HCT116 (cell line): ENCODE data around the gene TTF2.

Experiments used
- CEBPB ChIP-seq: IDR thresholded peaks from 2 replicates; pipeline ENCODE4 v1.6.1; 2012; ENCODE audit warnings: low read depth
- CTCF ChIP-seq, 3 experiments: fragments of 200-600 bp in 1 of 3; sonication (generic) in 1 of 3; IDR thresholded peaks in 2 of 3; conservative IDR thresholded peaks in 1 of 3; 2 replicates each; pipeline ENCODE4 v1.5.1; 2012 to 2017; ENCODE audit warnings: low read depth in 2 of 3, low read length in 2 of 3, antibody characterized with exemption in 1 of 3, borderline replicate concordance in 1 of 3, control low read depth in 1 of 3, mild to moderate bottlenecking in 1 of 3, mixed read lengths in 1 of 3, mixed run types in 1 of 3, moderate library complexity in 1 of 3; ENCODE audit not compliant: insufficient read depth in 1 of 3
- POLR2A ChIP-seq: IDR thresholded peaks from 2 replicates; pipeline ENCODE4 v1.7.0; 2011; ENCODE audit warnings: borderline replicate concordance; ENCODE audit not compliant: insufficient read depth, insufficient read length; ENCODE audit errors: extremely low read depth
- POLR2AphosphoS5 ChIP-seq: IDR thresholded peaks from 2 replicates; pipeline ENCODE4 v1.6.1; 2011; ENCODE audit warnings: mild to moderate bottlenecking, low read depth, low read length, moderate library complexity
- SRF ChIP-seq: IDR thresholded peaks from 2 replicates; pipeline ENCODE4 v1.6.1; 2012; ENCODE audit warnings: low read depth
- YY1 ChIP-seq: IDR thresholded peaks from 2 replicates; pipeline ENCODE4 v1.6.1; 2011; ENCODE audit warnings: low read length, low read depth, moderate library complexity, mild to moderate bottlenecking; ENCODE audit not compliant: insufficient replicate concordance; ENCODE audit errors: extremely low read depth
- ZBTB33 ChIP-seq: IDR thresholded peaks from 2 replicates; pipeline ENCODE4 v1.6.1; 2011; ENCODE audit warnings: mild to moderate bottlenecking, low read length, moderate library complexity; ENCODE audit not compliant: insufficient replicate concordance; ENCODE audit errors: extremely low read depth
- ZFX ChIP-seq: fragments of 450-650 bp; IDR thresholded peaks from 2 replicates; pipeline ENCODE4 v1.6.1; 2017

- TF ChIP-seq CTCF (IDR thresholded peaks at IDR 0.05 in 2 of 3, conservative IDR thresholded peaks at IDR 0.05 in 1 of 3; ENCODE audit: borderline replicate concordance in 1 of 3, insufficient read depth in 1 of 3, low read depth in 2 of 3, low read length in 2 of 3) (no peak), SRF (no peak), ZBTB33 (no peak), POLR2A (no peak), POLR2AphosphoS5 (no peak), YY1 (no peak), ZFX (no peak), CEBPB (no peak)
These were observed 29.8 kb upstream of the TTF2 start for GRCh38 chr1:117030271-117030877.
